ENCODE measurements around the gene MGAT3.
A peak's percentile ranks its signal among the peaks of the same experiment; 100 is the strongest.

Gene MGAT3

GRCh38 chr22:39473851-39474250 is 17.0 kb downstream of the MGAT3 start:
- no peak for DNase-seq

GRCh38 chr22:39474351-39475111 is 17.7 kb downstream of the MGAT3 start:
- no peak for DNase-seq

- DNase-seq, result no peak
These were observed 18.5 kb downstream of the MGAT3 start for GRCh38 chr22:39475337-39475736.

- no peak for DNase-seq
These were observed 19.1 kb downstream of the MGAT3 start for GRCh38 chr22:39475902-39476301.

GRCh38 chr22:39476664-39477063 is 19.9 kb downstream of the MGAT3 start:
- no peak for DNase-seq

GRCh38 chr22:39477542-39477941 is 20.7 kb downstream of the MGAT3 start:
- DNase-seq, result no peak

- DNase-seq, result no peak
These were observed 21.6 kb downstream of the MGAT3 start for GRCh38 chr22:39478441-39478850.

GRCh38 chr22:39479254-39479653 is 22.4 kb downstream of the MGAT3 start:
- DNase-seq, result no peak

- no peak for DNase-seq
These were observed 23.7 kb downstream of the MGAT3 start for GRCh38 chr22:39480557-39480956.

- DNase-seq, result no peak
These were observed 24.2 kb downstream of the MGAT3 start for GRCh38 chr22:39481054-39481453.

- no peak for DNase-seq
These were observed 24.8 kb downstream of the MGAT3 start for GRCh38 chr22:39481595-39481994.

GRCh38 chr22:39482768-39483167 is 26.0 kb downstream of the MGAT3 start:
- no peak for DNase-seq

- no peak for DNase-seq
These were observed 30.4 kb downstream of the MGAT3 start for GRCh38 chr22:39486951-39487825.

- no peak for DNase-seq
These were observed 31.2 kb downstream of the MGAT3 start for GRCh38 chr22:39487826-39488520.

GRCh38 chr22:39488563-39489083 is 31.8 kb downstream of the MGAT3 start:
- DNase-seq, result no peak

- DNase-seq, result no peak
These were observed 32.6 kb downstream of the MGAT3 start for GRCh38 chr22:39489094-39490068.

- peak; percentile 68 for DNase-seq
These were observed 33.5 kb downstream of the MGAT3 start for GRCh38 chr22:39490135-39490798.

- no peak for DNase-seq
These were observed 34.3 kb downstream of the MGAT3 start for GRCh38 chr22:39490966-39491680.

GRCh38 chr22:39491696-39492095 is 34.9 kb downstream of the MGAT3 start:
- no peak for DNase-seq

GRCh38 chr22:39492186-39492585 is 35.4 kb downstream of the MGAT3 start:
- DNase-seq, result no peak

GRCh38 chr22:39493759-39494158 is 36.9 kb downstream of the MGAT3 start:
- DNase-seq, result no peak
